Measurements from ENCODE around the gene SINHCAF. TPM values are rescaled to one million over a fixed set of nuclear protein-coding genes. Genes with fewer than 3 reads are reported as not detected.

Gene SINHCAF
- total and polyA plus RNA-seq, 2 of the 8 experiments (the other 6 are each of a cell fraction or from before 2014, with no cell fraction given) = 138 to 576 TPM

GRCh38 chr12:31238764-31239387 lies 87.1 kb downstream of the SINHCAF start:
- Histone ChIP-seq H3K4me1 (replicated peaks in 1 of 4; ENCODE audit: control insufficient read depth in 3 of 4, insufficient read depth in 4 of 4, low read length in 3 of 4) (peaks cover 0 to 5% (median 3%) of the 10 kb centered on the region in 4 experiments; a peak in 5 of 7 replicates), H3K9ac (replicated peaks in 1 of 4; ENCODE audit: extremely low read depth in 1 of 4, low read depth in 3 of 4, low read length in 3 of 4) (no peak overlapping the region), H4K5ac (ENCODE audit: insufficient read length, low read depth, low read length) (no peak overlapping the region), H2AK5ac (ENCODE audit: low read depth, low read length) (no peak overlapping the region), H4K20me1 (replicated peaks in 1 of 2; ENCODE audit: control insufficient read depth in 1 of 2, insufficient read depth in 2 of 2, low read length in 2 of 2) (no peaks in the 10 kb centered on the region), H2BK120ac (replicated peaks; ENCODE audit: low read depth, low read length) (no peak overlapping the region), H3K4me2 (ENCODE audit: insufficient read depth in 1 of 2, low read depth in 2 of 2, low read length in 2 of 2) (no peak overlapping the region), H4K91ac (replicated peaks; ENCODE audit: insufficient read length, low read length) (no peak overlapping the region), H3K18ac (ENCODE audit: extremely low read depth, low read length) (no peak overlapping the region), H2BK12ac (ENCODE audit: low read depth, low read length) (no peak overlapping the region), H3K79me1 (ENCODE audit: low read depth, low read length) (no peaks in the 10 kb centered on the region), H3K4ac (replicated peaks; ENCODE audit: insufficient read length, low read depth, low read length) (no peak overlapping the region), H3K56ac (replicated peaks; ENCODE audit: insufficient read length, low read depth, low read length) (no peak overlapping the region), H3K27me3 (replicated peaks in 1 of 4; ENCODE audit: control insufficient read depth in 3 of 4, extremely low read depth in 1 of 4, insufficient read depth in 3 of 4, low read length in 3 of 4) (no peaks in the 10 kb centered on the region), H3K36me3 (ENCODE audit: control insufficient read depth in 2 of 4, insufficient read depth in 4 of 4, low read length in 3 of 4) (no peaks in the 10 kb centered on the region), H3K23ac (ENCODE audit: insufficient read length) (no peak overlapping the region), H2BK20ac (ENCODE audit: low read length) (no peak overlapping the region), H2BK5ac (ENCODE audit: low read depth, low read length) (no peak overlapping the region), H3K4me3 (ENCODE audit: extremely low read depth in 1 of 4, insufficient read depth in 2 of 4, low read depth in 3 of 4, low read length in 4 of 4) (no peak overlapping the region), H3K14ac (ENCODE audit: insufficient read length) (no peak overlapping the region), H3K79me2 (ENCODE audit: control insufficient read depth in 1 of 2, insufficient read depth in 2 of 2, low read length in 2 of 2) (no peaks in the 10 kb centered on the region), H2AFZ (ENCODE audit: low read length) (no peak overlapping the region), H3K9me3 (ENCODE audit: insufficient read depth in 2 of 2, low read depth in 1 of 2, low read length in 1 of 2) (no peaks in the 10 kb centered on the region), H3K27ac (ENCODE audit: low read depth, low read length) (no peak overlapping the region), H3K23me2 (ENCODE audit: low read depth, low read length) (no peaks in the 10 kb centered on the region), H4K8ac (ENCODE audit: extremely low read depth, insufficient read depth, low read length) (no peak overlapping the region), H2BK15ac (ENCODE audit: low read length) (no peak overlapping the region)
- DNase-seq (ENCODE audit: low read depth in 1 of 2, low spot score in 2 of 2) (peak in 1 of 2 experiments; percentile 78), FAIRE-seq (peak; percentile 63)
- ChIA-PET CTCF (ENCODE audit: partially characterized antibody) (interaction anchor here (0.7 to 12.2 kb wide), 17 partner anchors 15 to 388 kb away, joined by 3 to 231 read pairs (median 4); no protein-coding TSS in a partner anchor), POLR2A (ENCODE audit: partially characterized antibody) (interaction anchor here (0.9 kb wide), 1 partner anchor 33 kb away, joined by 3 read pairs; no protein-coding TSS in a partner anchor)
- 45% methylated on average over 11 of the region's 11 CpGs; no CpG with 5 or more reads in 1 of the 2 experiments for WGBS, 2 experiments (ENCODE audit: extremely low coverage in 1 of 2, insufficient coverage in 1 of 2, insufficient read length in 1 of 2, insufficient replicate concordance in 2 of 2, low coverage in 1 of 2, low lambda C conversion rate in 2 of 2, missing lambda C conversion rate in 1 of 2)
- 0 out of 2 replicates have a peak, but pooled peaks have one; percentile 6 for TF ChIP-seq JUND (IDR thresholded peaks at IDR 0.05; ENCODE audit: low read length)
- no peak for TF ChIP-seq ASH2L (IDR thresholded peaks at IDR 0.05; ENCODE audit: low read length)
- no peak for TF ChIP-seq FOSL1 (IDR thresholded peaks at IDR 0.05; ENCODE audit: insufficient read depth, low read depth, low read length)
- TF ChIP-seq KDM1A (IDR thresholded peaks at IDR 0.05; ENCODE audit: borderline replicate concordance, low read length) = 0 out of 2 replicates have a peak, but pooled peaks have one; percentile 48
- peak; percentile 62 to 78 (median 76) for TF ChIP-seq CTCF (IDR thresholded peaks at IDR 0.05; ENCODE audit: control extremely low read depth in 1 of 3, insufficient read depth in 1 of 3, low read depth in 1 of 3, low read length in 3 of 3)
- 0 out of 2 replicates have a peak, but pooled peaks have one; percentile 18 for TF ChIP-seq YY1 (IDR thresholded peaks at IDR 0.05; ENCODE audit: low read depth, low read length)
- no peak for TF ChIP-seq SP1 (IDR thresholded peaks at IDR 0.05; ENCODE audit: low read depth, low read length)
- no peak for TF ChIP-seq MAFK (IDR thresholded peaks at IDR 0.05; ENCODE audit: low read depth, low read length)
- TF ChIP-seq TAF1 (IDR thresholded peaks at IDR 0.05; ENCODE audit: low read depth, low read length) = no peak
- TF ChIP-seq RAD21 (IDR thresholded peaks at IDR 0.05 in 1 of 2, conservative IDR thresholded peaks at IDR 0.05 in 1 of 2; ENCODE audit: low read depth in 2 of 2, low read length in 2 of 2) = peak; percentile 60 to 79
